Panc1 (cell line): ENCODE results near the gene DCAF11. TPM values are rescaled to one million over a fixed set of nuclear protein-coding genes. Genes with fewer than 3 reads are reported as not detected.

ENCODE experiments used
- ATAC-seq: fragments of 200-7000 bp; cut with Tn5 transposase; 2 replicates; pipeline ENCODE4 v1.9.1; 2020; ENCODE audit warnings: mild to moderate bottlenecking, moderate library complexity
- BruUV-seq: library from RNA; stranded (reverse); fragments of 400-500 nt; replicated peaks from 2 replicates; lab custom pipeline; 2021; lab: Mats Ljungman, UMichigan
- CTCF ChIA-PET: fragments of 300-600 bp; sonication (Branson Sonifier 250); formaldehyde crosslinking; loops from one replicate; lab custom pipeline; 2022; ENCODE audit warnings: antibody characterized with exemption; lab: Charles Lee
- POLR2A ChIA-PET: fragments of 300-600 bp; sonication (Branson Sonifier 250); formaldehyde crosslinking; loops from one replicate; lab custom pipeline; 2022; ENCODE audit warnings: antibody characterized with exemption; lab: Charles Lee
- DNase-seq: peaks from one replicate; pipeline ENCODE4 v3.0.0-alpha.2; 2010; ENCODE audit warnings: low read depth, low spot score
- H3K27ac ChIP-seq: 2 replicates; pipeline ENCODE4 v1.5.1; 2011; ENCODE audit warnings: mild to moderate bottlenecking, low read length, inconsistent platforms
- H3K27me3 ChIP-seq: fragments of 200-500 bp; sonication (Bioruptor generic); 2 replicates; pipeline ENCODE4 v1.6.0; 2014; ENCODE audit warnings: low read length, inconsistent platforms; ENCODE audit not compliant: control insufficient read depth, insufficient read depth
- H3K36me3 ChIP-seq: fragments of 200-500 bp; sonication (Bioruptor generic); 2 replicates; pipeline ENCODE4 v1.5.1; 2014; ENCODE audit warnings: inconsistent platforms, mild to moderate bottlenecking, low read length, moderate library complexity; ENCODE audit not compliant: control insufficient read depth, insufficient read depth
- H3K4me1 ChIP-seq: 2 replicates; pipeline ENCODE4 v1.5.1; 2011; ENCODE audit warnings: inconsistent platforms, mild to moderate bottlenecking, low read length, moderate library complexity; ENCODE audit not compliant: control insufficient read depth, insufficient read depth
- H3K4me3 ChIP-seq, 2 experiments: 2 replicates each; pipeline ENCODE4 v1.5.1; 2011 to 2012; ENCODE audit warnings: low read depth in 2 of 2, low read length in 2 of 2, mild to moderate bottlenecking in 2 of 2, inconsistent platforms in 1 of 2, moderate library complexity in 1 of 2
- H3K9me3 ChIP-seq: fragments of 200-500 bp; sonication (Bioruptor generic); 2 replicates; pipeline ENCODE4 v1.5.1; 2014; ENCODE audit warnings: low read depth, mild to moderate bottlenecking, inconsistent platforms, low read length, moderate library complexity; ENCODE audit not compliant: control insufficient read depth, insufficient read depth
- POLR2AphosphoS5 ChIP-seq: IDR thresholded peaks from 2 replicates; pipeline ENCODE4 v1.6.1; 2012; ENCODE audit warnings: mild to moderate bottlenecking, low read depth, low read length, moderate library complexity
- SIN3A ChIP-seq: IDR thresholded peaks from 2 replicates; pipeline ENCODE4 v1.6.1; 2012; ENCODE audit warnings: low read depth, mild to moderate bottlenecking, low read length, moderate library complexity, borderline replicate concordance; ENCODE audit not compliant: insufficient read depth
- TCF7L2 ChIP-seq: IDR thresholded peaks from 2 replicates; pipeline ENCODE4 v1.6.1; 2011; ENCODE audit warnings: mild to moderate bottlenecking, low read depth, low read length, inconsistent platforms
- in situ Hi-C: cut with HindIII; loops from 2 replicates; pipeline ENCODE4 v1.10.0; 2016; ENCODE audit warnings: low sequenced_read_pairs, low pct_unique_long_range_greater_than_20kb
- intact Hi-C: fragments of 100-400 bp; cut with micrococcal nuclease; formaldehyde crosslinking; loops from one replicate; pipeline ENCODE4 v1.10.0; 2022; ENCODE audit not compliant: unreplicated experiment
- total RNA-seq: library from RNA; stranded (reverse); gene quantifications from one replicate; pipeline ENCODE4 v1.2.1, GENCODE V29; 2021; ENCODE audit not compliant: unreplicated experiment
- TF ChIP-seq, protein P1 (sequence below), 2 experiments: IDR thresholded peaks; 2 replicates each; pipeline ENCODE4 v1.6.1; 2011 to 2012; ENCODE audit warnings: low read depth in 2 of 2, control low read depth in 1 of 2, low read length in 1 of 2, mild to moderate bottlenecking in 1 of 2, moderate library complexity in 1 of 2; ENCODE audit not compliant: insufficient read depth in 1 of 2
- TF ChIP-seq, protein P2 (sequence below): fragments of 450-650 bp; IDR thresholded peaks from 2 replicates; pipeline ENCODE4 v1.5.1; 2017; ENCODE audit warnings: mild to moderate bottlenecking

DCAF11 gene
- total RNA-seq, 1 experiment from 2014 or later, result 37.4 TPM

DNA sequence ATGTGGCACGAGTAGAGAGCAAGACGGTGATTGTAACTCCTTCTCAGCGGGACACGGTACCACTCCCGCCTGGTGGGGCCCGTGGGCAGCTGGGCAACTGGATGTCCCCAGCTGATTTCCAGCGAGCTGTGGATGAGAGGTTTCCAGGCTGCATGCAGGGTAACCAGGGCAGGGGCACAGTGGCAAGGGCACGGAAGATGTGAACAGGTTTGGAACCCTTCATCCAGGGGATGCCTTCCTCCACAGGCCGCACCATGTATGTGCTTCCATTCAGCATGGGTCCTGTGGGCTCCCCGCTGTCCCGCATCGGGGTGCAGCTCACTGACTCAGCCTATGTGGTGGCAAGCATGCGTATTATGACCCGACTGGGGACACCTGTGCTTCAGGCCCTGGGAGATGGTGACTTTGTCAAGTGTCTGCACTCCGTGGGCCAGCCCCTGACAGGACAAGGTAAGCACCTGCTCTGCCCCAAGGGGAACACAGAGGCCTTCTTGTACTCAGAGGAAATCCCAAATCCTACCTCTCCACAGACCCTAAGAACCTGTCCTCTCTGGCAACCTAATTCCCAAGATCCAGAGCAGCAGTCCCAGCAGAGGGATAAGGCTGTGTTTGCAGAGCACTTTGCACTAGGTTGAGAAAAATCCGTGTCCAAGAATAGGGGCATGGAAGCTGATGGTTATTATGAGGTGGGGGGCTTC is 16.2 kb upstream of the DCAF11 start:
- TF ChIP-seq, protein P1, sequence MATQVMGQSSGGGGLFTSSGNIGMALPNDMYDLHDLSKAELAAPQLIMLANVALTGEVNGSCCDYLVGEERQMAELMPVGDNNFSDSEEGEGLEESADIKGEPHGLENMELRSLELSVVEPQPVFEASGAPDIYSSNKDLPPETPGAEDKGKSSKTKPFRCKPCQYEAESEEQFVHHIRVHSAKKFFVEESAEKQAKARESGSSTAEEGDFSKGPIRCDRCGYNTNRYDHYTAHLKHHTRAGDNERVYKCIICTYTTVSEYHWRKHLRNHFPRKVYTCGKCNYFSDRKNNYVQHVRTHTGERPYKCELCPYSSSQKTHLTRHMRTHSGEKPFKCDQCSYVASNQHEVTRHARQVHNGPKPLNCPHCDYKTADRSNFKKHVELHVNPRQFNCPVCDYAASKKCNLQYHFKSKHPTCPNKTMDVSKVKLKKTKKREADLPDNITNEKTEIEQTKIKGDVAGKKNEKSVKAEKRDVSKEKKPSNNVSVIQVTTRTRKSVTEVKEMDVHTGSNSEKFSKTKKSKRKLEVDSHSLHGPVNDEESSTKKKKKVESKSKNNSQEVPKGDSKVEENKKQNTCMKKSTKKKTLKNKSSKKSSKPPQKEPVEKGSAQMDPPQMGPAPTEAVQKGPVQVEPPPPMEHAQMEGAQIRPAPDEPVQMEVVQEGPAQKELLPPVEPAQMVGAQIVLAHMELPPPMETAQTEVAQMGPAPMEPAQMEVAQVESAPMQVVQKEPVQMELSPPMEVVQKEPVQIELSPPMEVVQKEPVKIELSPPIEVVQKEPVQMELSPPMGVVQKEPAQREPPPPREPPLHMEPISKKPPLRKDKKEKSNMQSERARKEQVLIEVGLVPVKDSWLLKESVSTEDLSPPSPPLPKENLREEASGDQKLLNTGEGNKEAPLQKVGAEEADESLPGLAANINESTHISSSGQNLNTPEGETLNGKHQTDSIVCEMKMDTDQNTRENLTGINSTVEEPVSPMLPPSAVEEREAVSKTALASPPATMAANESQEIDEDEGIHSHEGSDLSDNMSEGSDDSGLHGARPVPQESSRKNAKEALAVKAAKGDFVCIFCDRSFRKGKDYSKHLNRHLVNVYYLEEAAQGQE (IDR thresholded peaks at IDR 0.05; ENCODE audit: insufficient read depth in 1 of 2, low read depth in 2 of 2, low read length in 1 of 2), result no peak
- TF ChIP-seq TCF7L2, result no peak
- TF ChIP-seq POLR2AphosphoS5, result no peak
- TF ChIP-seq, protein P2, sequence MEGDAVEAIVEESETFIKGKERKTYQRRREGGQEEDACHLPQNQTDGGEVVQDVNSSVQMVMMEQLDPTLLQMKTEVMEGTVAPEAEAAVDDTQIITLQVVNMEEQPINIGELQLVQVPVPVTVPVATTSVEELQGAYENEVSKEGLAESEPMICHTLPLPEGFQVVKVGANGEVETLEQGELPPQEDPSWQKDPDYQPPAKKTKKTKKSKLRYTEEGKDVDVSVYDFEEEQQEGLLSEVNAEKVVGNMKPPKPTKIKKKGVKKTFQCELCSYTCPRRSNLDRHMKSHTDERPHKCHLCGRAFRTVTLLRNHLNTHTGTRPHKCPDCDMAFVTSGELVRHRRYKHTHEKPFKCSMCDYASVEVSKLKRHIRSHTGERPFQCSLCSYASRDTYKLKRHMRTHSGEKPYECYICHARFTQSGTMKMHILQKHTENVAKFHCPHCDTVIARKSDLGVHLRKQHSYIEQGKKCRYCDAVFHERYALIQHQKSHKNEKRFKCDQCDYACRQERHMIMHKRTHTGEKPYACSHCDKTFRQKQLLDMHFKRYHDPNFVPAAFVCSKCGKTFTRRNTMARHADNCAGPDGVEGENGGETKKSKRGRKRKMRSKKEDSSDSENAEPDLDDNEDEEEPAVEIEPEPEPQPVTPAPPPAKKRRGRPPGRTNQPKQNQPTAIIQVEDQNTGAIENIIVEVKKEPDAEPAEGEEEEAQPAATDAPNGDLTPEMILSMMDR, result no peak
- no peak for TF ChIP-seq SIN3A
- intact Hi-C loops (no loop called here), in situ Hi-C loops (no loop called here)
- CTCF ChIA-PET, result no interaction called here
- Histone ChIP-seq H3K36me3 (no peaks in the 10 kb centered on the region; the same call in 1 of the 2 replicates), H3K4me3 (no peak overlapping the region), H3K9me3 (no peaks in the 10 kb centered on the region), H3K27ac (no peak overlapping the region), H3K4me1 (peaks cover 5% of the 10 kb centered on the region; the same call in 1 of the 2 replicates), H3K27me3 (no peaks in the 10 kb centered on the region)
- no TSS peak for BruUV-seq
- DNase-seq (no peak), ATAC-seq (no peak)
- POLR2A ChIA-PET, result no interaction called here

DNA sequence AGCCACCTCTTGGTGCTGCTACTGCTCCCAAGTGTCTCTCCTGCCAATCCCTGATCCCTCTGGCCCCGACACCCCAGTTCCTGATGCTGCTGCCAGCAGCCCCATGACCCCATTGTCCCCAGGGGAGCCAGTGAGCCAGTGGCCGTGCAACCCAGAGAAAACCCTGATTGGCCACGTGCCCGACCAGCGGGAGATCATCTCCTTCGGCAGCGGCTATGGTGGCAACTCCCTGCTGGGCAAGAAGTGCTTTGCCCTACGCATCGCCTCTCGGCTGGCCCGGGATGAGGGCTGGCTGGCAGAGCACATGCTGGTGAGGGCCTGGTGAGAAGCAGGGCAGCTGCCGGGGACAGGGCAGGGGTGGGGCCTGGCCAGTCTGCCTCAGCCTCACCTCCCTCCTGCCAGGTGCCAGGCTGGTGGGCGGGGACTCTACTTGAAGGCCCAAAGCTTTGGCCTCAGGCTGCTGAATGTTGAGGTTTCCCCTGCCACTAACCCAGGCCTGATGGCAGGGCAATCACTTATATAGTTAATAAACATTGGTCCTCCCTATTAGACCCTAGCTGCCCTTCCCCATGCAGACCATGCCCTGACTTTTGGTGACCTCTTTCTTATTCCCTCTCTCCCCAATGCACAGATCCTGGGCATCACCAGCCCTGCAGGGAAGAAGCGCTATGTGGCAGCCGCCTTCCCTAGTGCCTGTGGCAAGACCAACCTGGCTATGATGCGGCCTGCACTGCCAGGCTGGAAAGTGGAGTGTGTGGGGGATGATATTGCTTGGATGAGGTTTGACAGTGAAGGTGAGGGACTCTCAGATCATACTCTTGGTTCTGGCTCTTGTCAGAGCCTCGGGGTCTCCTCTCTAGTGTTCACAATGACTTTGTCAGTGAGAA is 15.4 kb upstream of the DCAF11 start:
- in situ Hi-C loops, result no loop called here

More for the DNA sequence above, 15.4 kb upstream of the DCAF11 start:
- ATAC-seq (no peak), DNase-seq (no peak)
- intact Hi-C loops, result no loop called here
- no peak overlapping the region for H3K27ac ChIP-seq
- ChIA-PET POLR2A (no interaction called here), CTCF (no interaction called here)
- no peak overlapping the region for H3K4me3 ChIP-seq
- H3K4me1 ChIP-seq, result peaks cover 5% of the 10 kb centered on the region; the same call in 1 of the 2 replicates
- H3K36me3 ChIP-seq, result no peaks in the 10 kb centered on the region; the same call in 1 of the 2 replicates
- H3K27me3 ChIP-seq, result no peaks in the 10 kb centered on the region
- no peaks in the 10 kb centered on the region for H3K9me3 ChIP-seq
- TF ChIP-seq SIN3A, result no peak
- TF ChIP-seq, protein P1 (IDR thresholded peaks at IDR 0.05; ENCODE audit: insufficient read depth in 1 of 2, low read depth in 2 of 2, low read length in 1 of 2), result no peak
- TF ChIP-seq TCF7L2, result no peak
- TF ChIP-seq, protein P2, result no peak
- TF ChIP-seq POLR2AphosphoS5, result no peak
- BruUV-seq, result no TSS peak
